Gastroesophageal sphincter (tissue), 3 donors: Measurements from ENCODE around the gene OSBPL1A.

Experiments used
- CTCF ChIP-seq, 4 experiments: fragments of 200-600 bp in 2 of 4; fragments of 450-650 bp in 2 of 4; sonication (generic) in 1 of 4; IDR thresholded peaks; one replicate each; pipeline ENCODE4 v1.5.1; 2017 to 2019; ENCODE audit warnings: antibody characterized with exemption in 4 of 4, mild to moderate bottlenecking in 2 of 4, moderate library complexity in 2 of 4
- EP300 ChIP-seq: sonication (generic); formaldehyde crosslinking; IDR thresholded peaks from one replicate; pipeline ENCODE4 v1.6.1; 2017; ENCODE audit warnings: antibody characterized with exemption, mild to moderate bottlenecking
- POLR2A ChIP-seq, 2 donors: fragments of 450-650 bp; IDR thresholded peaks; one replicate each; pipeline ENCODE4 v1.6.1; 2017; ENCODE audit warnings: antibody characterized with exemption in 2 of 2, mild to moderate bottlenecking in 2 of 2, moderate library complexity in 1 of 2

GRCh38 chr18:24322584-24323136 lies 75.0 kb downstream of the OSBPL1A start:
- no peak for TF ChIP-seq CTCF (IDR thresholded peaks at IDR 0.05)
- no peak for TF ChIP-seq EP300
- no peak for TF ChIP-seq POLR2A (IDR thresholded peaks at IDR 0.05)
